HEK293T (cell line): ENCODE data around the gene LRCH4.
"Not testable (repeated sequence)": the region's sequence is repeated elsewhere in the genome, so short reads cannot be mapped to it uniquely, and the experiment has no call there.

Experiments used
- ARNT ChIP-seq: fragments of 450-650 bp; IDR thresholded peaks from 2 replicates; pipeline ENCODE4 v1.6.1; 2017; ENCODE audit warnings: mild to moderate bottlenecking
- BHLHE40 ChIP-seq: fragments of 450-650 bp; IDR thresholded peaks from 2 replicates; pipeline ENCODE4 v1.6.1; 2016; ENCODE audit warnings: mild to moderate bottlenecking, moderate library complexity, borderline replicate concordance
- CTBP1 ChIP-seq: fragments of 450-650 bp; IDR thresholded peaks from 2 replicates; pipeline ENCODE4 v1.6.1; 2016; ENCODE audit warnings: borderline replicate concordance
- L3MBTL2 ChIP-seq: fragments of 450-650 bp; conservative IDR thresholded peaks from 2 replicates; pipeline ENCODE4 v1.6.1; 2016; ENCODE audit warnings: mild to moderate bottlenecking
- LEF1 ChIP-seq: fragments of 450-650 bp; IDR thresholded peaks from 2 replicates; pipeline ENCODE4 v1.6.1; 2017; ENCODE audit warnings: mild to moderate bottlenecking, borderline replicate concordance
- NFRKB ChIP-seq: fragments of 450-650 bp; IDR thresholded peaks from 2 replicates; pipeline ENCODE4 v1.6.1; 2016; ENCODE audit warnings: mild to moderate bottlenecking, moderate library complexity
- PKNOX1 ChIP-seq: fragments of 450-650 bp; IDR thresholded peaks from 2 replicates; pipeline ENCODE4 v1.6.1; 2016
- SP1 ChIP-seq: fragments of 450-650 bp; IDR thresholded peaks from 2 replicates; pipeline ENCODE4 v1.6.1; 2017
- SUZ12 ChIP-seq: fragments of 450-650 bp; IDR thresholded peaks from 2 replicates; pipeline ENCODE4 v1.6.1; 2016; ENCODE audit warnings: mild to moderate bottlenecking
- TARDBP ChIP-seq: fragments of 450-650 bp; IDR thresholded peaks from 2 replicates; pipeline ENCODE4 v1.6.1; 2016
- ZNF384 ChIP-seq: fragments of 450-650 bp; IDR thresholded peaks from 2 replicates; pipeline ENCODE4 v1.6.1; 2016

DNA sequence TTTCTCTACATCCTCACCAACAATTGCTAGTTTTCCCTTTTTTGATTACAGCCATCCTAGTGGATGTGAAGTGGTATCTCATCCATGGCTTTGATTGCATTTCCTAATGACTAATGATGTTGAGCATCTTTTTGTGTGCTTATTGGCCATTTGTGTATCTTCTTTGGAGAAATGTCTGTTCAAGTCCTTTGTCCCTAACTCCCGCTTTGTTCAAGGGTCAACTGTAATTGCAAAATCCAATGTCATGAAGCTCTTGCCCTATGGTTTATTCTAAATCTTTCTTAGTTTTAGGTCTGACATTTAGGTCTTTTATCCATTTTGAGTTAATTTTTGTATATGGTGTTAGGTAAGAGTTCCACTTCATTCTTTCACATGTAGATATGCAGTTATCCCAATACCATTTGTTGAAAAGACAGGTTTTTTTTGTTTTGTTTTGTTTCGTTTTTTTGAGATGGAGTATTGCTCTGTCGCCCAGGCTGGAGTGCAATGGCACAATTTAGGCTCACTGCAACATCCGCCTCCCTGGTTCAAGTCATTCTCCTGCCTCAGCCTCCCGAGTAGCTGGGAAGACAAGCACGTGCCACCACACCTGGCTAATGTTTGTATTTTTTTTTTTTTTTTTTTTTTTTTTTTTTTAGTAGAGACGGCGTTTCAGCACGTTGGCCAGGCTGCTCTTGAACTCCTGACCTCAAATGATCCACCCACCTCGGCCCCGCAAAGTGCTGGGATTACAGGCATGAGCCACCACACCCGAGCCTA, 57.6 kb downstream of the LRCH4 start:
- TF ChIP-seq ZNF384, TARDBP, LEF1, BHLHE40, SP1, SUZ12, CTBP1, ARNT, PKNOX1, NFRKB, L3MBTL2: not testable (repeated sequence)
